NCI-H460 (cell line): Measurements from ENCODE around the gene KDM2B. TPM values are rescaled to one million over a fixed set of nuclear protein-coding genes. Genes with fewer than 3 reads are reported as not detected.
A peak's percentile ranks its signal among the peaks of the same experiment; 100 is the strongest.

Experiments used
- DNase-seq: peaks from one replicate; pipeline ENCODE4 v3.0.0-alpha.2; 2016; ENCODE audit warnings: low read depth; ENCODE audit errors: extremely low read depth
- polyA plus RNA-seq: library from polyadenylated mRNA; depleted of rRNA; stranded (reverse); fragments of >200 nt; gene quantifications from 2 replicates; pipeline ENCODE4 v1.2.3, GENCODE V29; 2014; cell fraction: nucleus; rRNA removed
- total RNA-seq: library from RNA; depleted of rRNA; stranded (reverse); fragments of >200 nt; shearing (Covaris generic); gene quantifications from 2 replicates; pipeline ENCODE4 v1.2.3, GENCODE V29; 2014; rRNA removed

Gene KDM2B
- total RNA-seq = 16.9 and 19.5 TPM in 2 replicates
- polyA plus RNA-seq = 27.5 and 51.0 TPM in 2 replicates

- no peak for DNase-seq
These were observed at the start of gene KDM2B for GRCh38 chr12:121580959-121581685. KDM2B (minus strand) TSS chr12:121581023; CDS start chr12:121580911, 112 bp downstream.

DNA sequence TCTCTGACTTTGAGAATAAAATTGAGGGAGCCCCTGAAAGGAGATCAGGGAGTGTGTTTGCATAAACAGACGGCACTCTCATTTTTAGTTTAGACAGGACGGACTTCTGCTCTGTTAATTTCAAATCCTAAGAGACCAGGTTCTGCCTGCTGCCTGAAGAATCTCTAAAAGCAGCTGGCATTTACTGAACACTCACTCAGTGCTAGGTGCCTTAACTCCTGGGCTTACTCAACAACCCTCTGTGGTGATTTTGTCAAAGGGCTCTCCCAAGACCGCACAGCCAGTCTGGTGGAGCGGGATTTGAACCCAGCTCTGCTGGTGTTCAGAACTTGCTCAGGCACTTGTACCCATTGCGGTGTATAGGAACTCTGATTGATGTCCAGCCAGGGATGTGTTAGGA is 47.7 kb upstream of the KDM2B start:
- no peak for DNase-seq

DNA sequence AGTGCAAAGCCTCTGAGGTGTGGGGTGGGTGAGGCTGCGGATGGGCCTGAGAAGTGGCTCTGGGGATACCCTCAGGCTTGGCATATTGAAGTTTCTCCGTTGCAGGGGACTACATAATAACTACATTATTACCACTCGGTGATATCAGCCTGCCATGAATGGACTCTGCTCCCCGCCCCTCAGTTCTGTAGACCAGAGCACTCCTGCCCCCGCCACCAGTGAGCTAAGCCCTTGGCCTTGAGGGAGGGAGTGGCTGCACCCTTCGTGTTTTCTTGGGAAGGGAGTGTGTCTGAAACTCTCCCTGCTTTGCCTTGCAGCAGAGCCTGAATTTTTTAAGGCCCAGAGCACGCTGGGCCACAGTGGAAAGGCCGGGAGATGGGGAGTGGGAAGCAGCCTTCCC is 47.2 kb upstream of the KDM2B start:
- no peak for DNase-seq

GRCh38 chr12:121626853-121627640 is 46.2 kb upstream of the KDM2B start:
- DNase-seq = peak; percentile 35

DNA sequence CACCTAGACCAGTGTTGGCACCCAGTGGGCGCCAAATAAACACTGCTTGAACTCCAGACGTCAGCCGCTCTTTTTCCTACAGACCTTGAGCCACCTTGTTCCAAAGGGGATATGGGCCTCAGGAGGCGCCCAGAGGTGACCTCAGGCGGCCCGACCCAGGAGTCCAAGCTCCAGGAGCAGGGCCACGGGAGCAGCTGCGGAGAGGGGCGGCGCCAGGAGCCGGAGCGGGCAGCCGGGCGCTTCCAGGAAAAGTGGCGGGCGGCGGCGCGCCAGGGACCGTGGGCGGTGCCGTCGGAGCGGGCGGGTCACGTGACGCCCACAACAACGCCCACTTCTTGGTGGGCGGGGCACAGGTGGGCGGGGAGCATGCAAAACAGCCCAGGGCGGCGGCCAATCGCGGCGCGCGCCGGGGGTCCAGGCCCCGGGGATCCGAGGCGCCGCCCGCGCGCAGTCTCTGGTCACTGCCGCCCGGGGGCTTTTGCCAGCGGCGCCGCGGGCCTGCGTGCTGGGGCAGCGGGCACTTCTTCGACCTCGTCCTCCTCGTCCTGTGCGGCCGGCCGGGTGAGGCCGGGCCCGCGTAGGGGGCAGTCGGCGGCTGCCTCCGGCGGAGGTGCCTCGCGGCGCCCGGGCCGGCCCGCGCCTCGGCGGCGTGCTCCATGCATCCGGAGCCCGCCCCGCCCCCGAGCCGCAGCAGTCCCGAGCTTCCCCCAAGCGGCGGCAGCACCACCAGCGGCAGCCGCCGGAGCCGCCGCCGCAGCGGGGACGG is 45.4 kb upstream of the KDM2B start, which contains the start of gene ORAI1:
Gene ORAI1, plus strand, starts transcription at position 444 of the 766 bp plus-strand sequence.
- peak; percentile 93 for DNase-seq

DNA sequence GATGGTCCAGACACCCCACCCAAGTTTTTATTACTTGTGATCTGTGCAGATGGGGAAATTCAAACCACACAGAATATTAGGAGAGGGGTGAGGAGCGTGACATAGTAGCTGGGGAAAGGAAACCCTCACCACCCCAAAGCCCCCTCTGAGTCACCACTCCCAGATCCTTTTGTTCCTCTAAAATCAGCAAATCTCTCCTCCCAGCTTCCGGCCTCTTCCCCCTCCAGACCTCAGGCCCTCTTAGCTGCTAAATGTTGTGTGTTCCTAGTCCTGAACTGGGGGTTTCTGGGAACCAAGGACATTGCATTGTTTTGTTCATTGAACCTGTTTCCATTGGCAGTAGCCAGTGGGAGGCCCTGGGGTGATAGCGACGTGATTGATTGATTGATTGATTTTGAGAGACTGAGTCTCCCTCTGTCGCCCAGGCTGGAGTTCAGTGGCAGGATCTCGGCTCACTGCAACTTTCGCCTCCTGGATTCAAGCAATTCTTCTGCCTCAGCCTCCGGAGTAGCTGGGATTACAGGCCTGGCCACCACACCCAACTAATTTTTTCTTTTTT is 39.6 kb upstream of the KDM2B start:
- DNase-seq = no peak

- no peak for DNase-seq
These were observed 37.9 kb upstream of the KDM2B start for GRCh38 chr12:121618659-121619233.

- no peak for DNase-seq
These were observed 34.1 kb upstream of the KDM2B start for GRCh38 chr12:121614872-121615467.

DNA sequence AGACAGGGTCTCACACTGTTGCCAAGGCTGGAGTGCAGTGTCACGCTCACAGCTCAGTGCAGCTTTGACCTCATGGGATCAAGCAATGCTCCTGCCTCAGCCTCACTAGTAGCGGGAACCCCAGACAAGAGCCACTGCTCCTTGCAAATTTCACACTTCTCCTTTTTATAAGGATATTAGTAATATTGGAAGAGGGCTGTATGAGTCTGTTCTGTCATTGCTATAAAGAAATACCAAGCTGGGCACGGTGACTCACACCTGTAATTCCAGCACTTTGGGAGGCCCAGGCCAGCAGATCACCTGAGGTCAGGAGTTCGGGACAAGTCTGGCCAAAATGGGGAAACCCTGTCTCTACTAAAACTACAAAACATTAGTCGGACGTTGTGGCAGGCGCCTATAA is 32.6 kb upstream of the KDM2B start:
- no peak for DNase-seq

GRCh38 chr12:121611306-121611705 is 30.5 kb upstream of the KDM2B start:
- DNase-seq = no peak

DNA sequence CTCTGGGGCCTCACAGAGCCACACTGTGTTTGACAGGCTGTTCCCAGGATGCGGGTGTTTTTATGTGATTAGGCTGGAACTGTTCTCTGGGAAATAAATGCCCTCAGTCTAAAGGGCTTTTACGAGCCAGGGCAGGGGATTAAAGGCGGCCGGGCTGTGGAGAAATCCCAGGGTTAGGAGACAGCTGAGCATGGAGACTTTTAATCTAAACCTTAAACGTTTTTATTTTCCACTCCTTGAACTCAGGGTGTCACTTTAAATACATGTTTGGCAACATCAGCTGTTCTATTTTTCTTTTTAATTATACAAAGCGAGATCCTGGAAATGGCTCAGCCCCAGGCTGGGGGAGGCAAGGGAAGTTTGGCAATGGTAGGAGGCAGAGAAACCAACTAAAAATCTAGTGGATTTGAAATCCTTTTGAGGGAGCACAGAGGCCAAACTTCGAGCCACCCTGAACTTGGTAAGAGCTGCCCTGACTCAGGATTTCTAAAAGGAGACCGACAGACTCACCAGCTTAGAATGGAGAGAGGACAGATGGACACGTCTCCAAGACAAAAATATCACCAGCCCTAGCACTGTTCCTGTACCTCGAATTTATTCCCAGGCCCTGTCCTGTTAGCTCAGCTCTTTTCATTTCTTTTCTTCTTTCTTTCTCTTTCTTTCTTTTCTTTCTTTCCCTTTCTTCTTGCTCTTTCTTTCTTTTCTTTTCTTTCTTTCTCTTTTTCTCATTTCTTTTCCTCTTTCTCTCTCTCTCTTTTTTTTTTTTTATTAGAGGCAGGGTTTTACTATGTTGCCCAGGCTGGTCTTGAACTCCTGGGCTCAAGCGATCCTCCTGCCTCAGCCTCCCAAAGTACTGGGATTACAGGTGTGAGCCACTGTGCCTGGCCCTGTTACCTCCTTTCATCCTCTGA is 29.7 kb upstream of the KDM2B start:
- DNase-seq = no peak

DNA sequence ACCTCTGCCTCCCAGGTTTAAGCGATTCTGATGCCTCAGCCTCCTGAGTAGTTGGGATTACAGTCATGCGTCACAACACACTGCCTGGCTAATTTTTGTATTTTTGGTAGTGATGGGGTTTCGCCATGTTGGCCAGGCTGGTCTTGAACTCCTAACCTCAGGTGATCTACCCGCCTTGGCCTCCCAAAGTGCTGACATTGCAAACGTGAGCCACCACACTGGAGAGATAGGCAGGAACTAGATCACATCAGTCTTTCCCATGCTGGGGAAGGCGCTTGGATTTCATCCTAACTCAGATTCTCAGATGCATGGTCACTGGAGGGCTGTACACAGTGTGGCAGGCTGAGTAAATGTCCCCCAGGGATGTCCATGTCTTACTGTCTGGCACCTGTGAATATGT is 27.5 kb upstream of the KDM2B start:
- DNase-seq = no peak

- DNase-seq = no peak
These were observed 22.8 kb upstream of the KDM2B start for GRCh38 chr12:121603581-121603980.

GRCh38 chr12:121602766-121603165 is 21.9 kb upstream of the KDM2B start:
- DNase-seq = no peak

DNA sequence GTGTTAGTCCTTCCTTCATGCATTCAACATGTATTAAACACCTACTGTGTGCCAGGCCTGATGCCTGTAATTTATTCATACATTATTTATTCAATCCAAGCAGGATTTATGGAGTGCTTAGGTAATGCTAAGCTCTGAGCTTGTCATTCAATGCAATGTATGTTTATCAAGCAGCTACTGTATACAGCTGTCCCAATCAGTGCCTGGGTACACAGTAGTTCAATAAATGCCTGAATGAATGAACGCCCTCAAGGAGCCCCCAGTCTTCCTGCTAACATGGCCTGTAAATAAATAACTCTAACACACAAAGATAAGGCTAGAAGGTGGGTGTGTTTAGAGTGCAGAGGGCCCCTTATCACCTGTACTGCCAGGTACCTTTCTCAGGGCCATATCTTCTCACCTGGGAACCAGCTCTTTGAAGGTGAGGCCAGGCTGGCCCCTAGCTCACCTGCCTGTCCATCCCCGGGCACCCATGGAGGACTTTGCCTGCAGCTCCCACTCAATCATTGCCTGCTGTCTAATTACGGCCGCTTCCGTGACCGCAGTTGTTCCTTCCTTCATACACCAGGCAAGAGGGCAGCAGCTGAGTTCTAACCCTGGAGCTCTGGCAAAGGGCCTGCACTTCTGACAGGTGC is 20.0 kb upstream of the KDM2B start:
- no peak for DNase-seq

DNA sequence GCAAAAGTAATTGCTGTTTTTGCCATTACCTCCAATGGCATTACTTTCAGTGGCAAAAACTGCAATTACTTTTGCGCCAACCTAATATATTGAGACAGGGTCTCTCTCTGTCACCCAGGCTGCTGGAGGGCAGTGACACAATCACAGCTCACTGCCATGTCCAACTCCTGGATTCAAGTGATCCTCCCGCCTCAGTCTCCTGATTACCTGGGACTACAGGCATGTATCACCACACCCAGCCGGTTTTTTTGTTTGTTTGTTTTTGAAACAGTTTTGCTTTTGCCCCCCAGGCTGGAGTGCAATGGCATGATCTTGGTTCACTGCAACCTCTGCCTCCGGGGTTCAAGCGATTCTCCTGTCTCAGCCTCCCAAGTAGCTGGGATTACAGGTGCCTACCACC is 15.7 kb upstream of the KDM2B start:
- no peak for DNase-seq

- DNase-seq = no peak
These were observed 14.7 kb upstream of the KDM2B start for GRCh38 chr12:121595520-121595919.

GRCh38 chr12:121592320-121592719 is 11.5 kb upstream of the KDM2B start:
- no peak for DNase-seq
